Fibroblast of mammary gland (primary cell): ENCODE results near the gene VWA5B1.
A peak's percentile ranks its signal among the peaks of the same experiment; 100 is the strongest.

Experiments
- DNase-seq: peaks from one replicate; pipeline ENCODE4 v3.0.0-alpha.2; 2010; ENCODE audit warnings: low read depth
- H3K4me3 ChIP-seq: 2 replicates; pipeline ENCODE4 v1.5.1; 2011; ENCODE audit warnings: low read depth, mild to moderate bottlenecking, low read length, moderate library complexity; ENCODE audit not compliant: control insufficient read depth
- CTCF ChIP-seq: conservative IDR thresholded peaks from 2 replicates; pipeline ENCODE4 v1.5.1; 2011; ENCODE audit warnings: low read depth, low read length, inconsistent platforms; ENCODE audit not compliant: control insufficient read depth, insufficient read depth

VWA5B1 gene

GRCh38 chr1:20356850-20357459 is 66.3 kb downstream of the VWA5B1 start:
- no peak for TF ChIP-seq CTCF
- no peak for DNase-seq
- H3K4me3 ChIP-seq = no peak overlapping the region

DNA sequence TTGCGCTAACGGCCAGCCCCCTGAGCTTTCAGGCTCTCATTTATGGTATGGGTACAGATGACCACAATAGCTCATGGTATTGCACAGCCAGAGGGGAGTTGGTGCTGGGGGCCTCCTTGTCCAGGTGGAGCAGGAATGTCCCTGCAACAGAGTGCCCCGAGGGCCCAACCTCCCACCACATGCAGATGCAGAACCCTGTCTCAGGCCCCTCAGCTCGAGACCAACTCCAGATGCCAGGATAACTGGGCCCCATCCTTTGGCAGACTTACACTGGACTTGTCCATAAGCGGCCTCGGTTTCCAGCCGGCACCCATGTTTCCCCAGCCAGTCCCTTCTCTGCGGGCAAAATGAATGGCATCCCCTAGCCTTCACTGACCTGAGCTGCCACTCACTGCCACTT is 67.1 kb downstream of the VWA5B1 start:
- H3K4me3 ChIP-seq = no peak overlapping the region
- DNase-seq = no peak
- TF ChIP-seq CTCF = no peak

- peak; percentile 55 for DNase-seq
- TF ChIP-seq CTCF = no peak
- H3K4me3 ChIP-seq = no peak overlapping the region
Observed at GRCh38 chr1:20358761-20359263, 68.1 kb downstream of the VWA5B1 start.

- no peak for DNase-seq
- TF ChIP-seq CTCF = no peak
- no peak overlapping the region for H3K4me3 ChIP-seq
Observed at GRCh38 chr1:20359451-20360330, 69.0 kb downstream of the VWA5B1 start.

- H3K4me3 ChIP-seq = no peak overlapping the region
- no peak for TF ChIP-seq CTCF
- peak; percentile 31 for DNase-seq
Observed at GRCh38 chr1:20361401-20361800, 70.7 kb downstream of the VWA5B1 start.

- H3K4me3 ChIP-seq = no peak overlapping the region
- peak; percentile 97 for TF ChIP-seq CTCF
- peak; percentile 69 for DNase-seq
Observed at GRCh38 chr1:20361805-20362381, 71.2 kb downstream of the VWA5B1 start.
